ENCODE results near the gene SPTBN1. TPM values are rescaled to one million over a fixed set of nuclear protein-coding genes. Genes with fewer than 3 reads are reported as not detected.

Gene SPTBN1
- total and polyA plus RNA-seq, 2 of the 13 experiments (the other 11 are each of a cell fraction or from before 2014, with no cell fraction given) = 123 to 299 TPM

DNA sequence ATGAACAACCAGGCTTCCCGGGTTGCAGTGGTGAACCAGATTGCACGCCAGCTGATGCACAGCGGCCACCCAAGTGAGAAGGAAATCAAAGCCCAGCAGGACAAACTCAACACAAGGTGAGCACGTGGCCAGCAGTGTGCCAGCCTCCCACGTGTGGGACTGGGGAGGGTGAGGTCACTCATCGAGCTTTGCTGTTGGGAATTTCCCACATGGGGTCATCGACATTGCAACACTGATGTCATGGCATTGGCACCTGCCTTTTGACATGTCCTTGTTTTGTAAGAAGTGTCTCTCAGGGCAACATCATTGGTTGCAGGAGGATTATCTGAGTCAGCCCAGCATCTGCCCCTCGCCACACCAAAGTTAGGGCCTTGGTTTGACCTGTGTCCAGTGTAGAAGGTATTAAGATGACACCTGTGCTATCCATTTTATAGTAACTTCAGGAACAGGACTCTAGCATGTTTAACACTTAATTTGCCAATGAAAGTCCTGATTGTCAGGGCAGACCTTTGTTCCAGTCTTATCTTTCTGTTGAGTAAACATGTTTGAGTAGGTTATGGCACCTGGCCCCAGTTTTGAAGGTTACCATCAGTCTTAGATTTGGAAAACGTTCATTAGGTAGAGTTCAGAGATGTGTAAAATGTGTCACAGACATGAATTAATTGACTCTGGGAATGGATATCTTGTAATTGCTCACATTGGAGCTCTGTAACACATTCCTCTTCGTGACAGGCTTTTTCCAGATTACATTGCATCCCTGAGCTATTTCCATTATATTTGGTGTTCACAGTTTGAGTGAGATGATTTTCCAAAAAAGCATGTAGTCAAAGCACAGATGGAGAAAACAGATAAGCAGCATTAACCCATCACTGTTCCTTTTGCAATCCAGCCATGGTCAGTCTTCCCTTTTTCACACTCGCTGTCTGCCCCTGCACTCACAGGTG, 174.1 kb downstream of the SPTBN1 start:
- ChIA-PET CTCF (ENCODE audit: low intra/inter-chr PET ratio, low total read pairs) (no interaction called here), POLR2A (interaction anchor here (1.0 to 3.3 kb wide), 6 partner anchors 11 to 72 kb away, joined by 3 to 20 read pairs (median 4); no protein-coding TSS in a partner anchor)
- BruUV-seq (replicated peaks) = no TSS peak
- Histone ChIP-seq H3K4me1 (ENCODE audit: insufficient read depth, low read length) (peaks cover 32% of the 10 kb centered on the region), H2AFZ (ENCODE audit: low read length) (no peak overlapping the region), H3K9me3 (ENCODE audit: low read length) (no peaks in the 10 kb centered on the region), H3K27me3 (ENCODE audit: control insufficient read depth in 1 of 2, insufficient read depth in 2 of 2, low read length in 2 of 2) (no peaks in the 10 kb centered on the region), H3K27ac (ENCODE audit: extremely low read length, insufficient read depth, low read length) (peak overlapping the region; percentile 54), H3K4me3 (replicated peaks in 1 of 3; ENCODE audit: insufficient read depth in 1 of 3, low read depth in 2 of 3, low read length in 3 of 3) (no peak overlapping the region), H3K4me2 (ENCODE audit: low read depth, low read length) (no peak overlapping the region), H4K20me1 (ENCODE audit: insufficient read depth, low read length) (peaks cover 31% of the 10 kb centered on the region), H3K36me3 (replicated peaks in 1 of 2; ENCODE audit: control insufficient read depth in 1 of 2, insufficient read depth in 2 of 2, low read length in 2 of 2) (peaks cover 79 to 98% of the 10 kb centered on the region in 2 experiments), H3K9ac (ENCODE audit: insufficient read depth, low read depth, low read length) (no peak overlapping the region), H3K79me2 (ENCODE audit: insufficient read depth, low read length) (peaks cover 22% of the 10 kb centered on the region)
- DNase-seq (ENCODE audit: low spot score) = peak; percentile 81
- in situ Hi-C loops (cut with HindIII; ENCODE audit: extremely low pct_ligation_motif_present, low pct_unique_long_range_greater_than_20kb) (no loop called here), intact Hi-C loops (cut with micrococcal nuclease; ENCODE audit: unreplicated experiment) (loop anchor here (5.0 kb wide), 1 partner anchor 73 kb away; no protein-coding TSS in a partner anchor)
- no peak for FAIRE-seq
- peak; percentile 53 for ATAC-seq
- 79% methylated on average over 11 of the region's 11 CpGs for WGBS (ENCODE audit: low lambda C conversion rate)
- TF ChIP-seq GZF1 (CRISPR knock-in tag; IDR thresholded peaks at IDR 0.05) (no peak), ZNF792 (CRISPR knock-in tag; IDR thresholded peaks at IDR 0.05) (no peak), ZFP37 (CRISPR knock-in tag; IDR thresholded peaks at IDR 0.05; ENCODE audit: borderline replicate concordance) (no peak), GTF2F1 (IDR thresholded peaks at IDR 0.05; ENCODE audit: low read length) (no peak), MXD4 (CRISPR knock-in tag; IDR thresholded peaks at IDR 0.05) (peak; percentile 51; the same call in 1 of the 2 replicates), ZNF512 (CRISPR knock-in tag; IDR thresholded peaks at IDR 0.05) (no peak), SMARCE1 (IDR thresholded peaks at IDR 0.05; ENCODE audit: borderline replicate concordance) (no peak), ZFAT (CRISPR knock-in tag; conservative IDR thresholded peaks at IDR 0.05) (no peak), SIN3B (IDR thresholded peaks at IDR 0.05; ENCODE audit: low read length) (no peak), KAT2B (IDR thresholded peaks at IDR 0.05; ENCODE audit: borderline replicate concordance, low read depth, low read length) (no peak), NFE2 (CRISPR knock-in tag; IDR thresholded peaks at IDR 0.05) (no peak), REPIN1 (CRISPR knock-in tag; IDR thresholded peaks at IDR 0.05; ENCODE audit: borderline replicate concordance, low read depth) (peak; percentile 81; the same call in 1 of the 2 replicates), RFXANK (CRISPR knock-in tag; IDR thresholded peaks at IDR 0.05) (no peak), MAX (IDR thresholded peaks at IDR 0.05) (peak; percentile 88), ZNF761 (CRISPR knock-in tag; conservative IDR thresholded peaks at IDR 0.05) (no peak), ZNF484 (CRISPR knock-in tag; IDR thresholded peaks at IDR 0.05; ENCODE audit: borderline replicate concordance, low read depth) (no peak), ZNF543 (CRISPR knock-in tag; IDR thresholded peaks at IDR 0.05) (no peak), ISL2 (CRISPR knock-in tag; IDR thresholded peaks at IDR 0.05) (peak; percentile 48; the same call in 1 of the 2 replicates), ZNF263 (CRISPR knock-in tag; IDR thresholded peaks at IDR 0.05) (no peak), HNF4A (CRISPR knock-in tag; IDR thresholded peaks at IDR 0.05) (peak; percentile 40; the same call in 1 of the 2 replicates), HMGXB4 (CRISPR knock-in tag; IDR thresholded peaks at IDR 0.05; ENCODE audit: borderline replicate concordance in 1 of 2, low read depth in 1 of 2) (no peak), ZSCAN22 (CRISPR knock-in tag; IDR thresholded peaks at IDR 0.05) (no peak)
